ENCODE measurements around the gene RHBDL2.

DNA sequence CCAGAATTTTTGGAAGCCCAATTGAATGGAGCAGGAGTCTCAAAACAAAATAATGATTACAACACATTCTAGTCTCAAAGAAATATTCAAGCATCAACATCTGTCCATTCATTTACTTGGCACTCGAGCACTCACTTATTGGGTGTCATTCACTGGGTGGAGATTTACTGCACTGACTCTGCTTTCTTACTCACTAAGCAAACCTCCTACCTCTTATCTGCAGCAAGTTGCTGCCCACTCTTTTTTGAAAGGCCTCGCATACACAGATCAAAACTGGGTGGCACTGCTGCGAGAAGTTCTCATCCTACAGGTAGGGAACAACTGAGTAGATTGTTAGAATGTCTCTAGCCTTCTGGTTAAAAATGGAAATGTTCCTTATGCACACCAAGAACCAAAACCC, 18.0 kb downstream of the RHBDL2 start:
- TF ChIP-seq, protein P1, sequence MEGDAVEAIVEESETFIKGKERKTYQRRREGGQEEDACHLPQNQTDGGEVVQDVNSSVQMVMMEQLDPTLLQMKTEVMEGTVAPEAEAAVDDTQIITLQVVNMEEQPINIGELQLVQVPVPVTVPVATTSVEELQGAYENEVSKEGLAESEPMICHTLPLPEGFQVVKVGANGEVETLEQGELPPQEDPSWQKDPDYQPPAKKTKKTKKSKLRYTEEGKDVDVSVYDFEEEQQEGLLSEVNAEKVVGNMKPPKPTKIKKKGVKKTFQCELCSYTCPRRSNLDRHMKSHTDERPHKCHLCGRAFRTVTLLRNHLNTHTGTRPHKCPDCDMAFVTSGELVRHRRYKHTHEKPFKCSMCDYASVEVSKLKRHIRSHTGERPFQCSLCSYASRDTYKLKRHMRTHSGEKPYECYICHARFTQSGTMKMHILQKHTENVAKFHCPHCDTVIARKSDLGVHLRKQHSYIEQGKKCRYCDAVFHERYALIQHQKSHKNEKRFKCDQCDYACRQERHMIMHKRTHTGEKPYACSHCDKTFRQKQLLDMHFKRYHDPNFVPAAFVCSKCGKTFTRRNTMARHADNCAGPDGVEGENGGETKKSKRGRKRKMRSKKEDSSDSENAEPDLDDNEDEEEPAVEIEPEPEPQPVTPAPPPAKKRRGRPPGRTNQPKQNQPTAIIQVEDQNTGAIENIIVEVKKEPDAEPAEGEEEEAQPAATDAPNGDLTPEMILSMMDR (conservative IDR thresholded peaks at IDR 0.05 in 1 of 2, IDR thresholded peaks at IDR 0.05 in 1 of 2; ENCODE audit: low read depth in 1 of 2, low read length in 2 of 2) = no peak
- no peak for TF ChIP-seq EZH2 (IDR thresholded peaks at IDR 0.05; ENCODE audit: low read length, missing control alignments)
